GM21529 (cell line): ENCODE measurements around the gene GPR137B.

Experiments
- ATAC-seq: cut with Tn5 transposase; IDR thresholded peaks from one replicate; pipeline ENCODE4 v1.9.1; 2021; ENCODE audit not compliant: unreplicated experiment

GPR137B gene

DNA sequence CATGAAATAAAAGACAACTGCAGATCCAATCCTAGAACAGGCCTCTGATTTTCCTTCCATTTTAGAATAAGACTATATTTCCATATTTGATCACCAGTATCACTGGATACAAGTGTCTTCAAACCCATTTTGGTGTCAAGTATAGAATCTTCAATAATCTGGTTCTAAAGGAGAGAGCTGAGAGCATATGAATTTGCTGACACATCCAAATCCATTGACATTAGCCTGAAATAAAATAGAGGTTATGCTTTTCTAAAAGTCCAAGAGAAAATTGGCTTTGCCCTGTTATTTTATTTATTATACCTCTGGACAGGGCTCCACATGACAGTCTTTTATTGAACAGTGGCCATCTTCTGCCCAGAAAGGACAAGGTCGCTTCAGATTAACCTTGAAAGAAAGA is 110.8 kb downstream of the GPR137B start:
- no peak for ATAC-seq

DNA sequence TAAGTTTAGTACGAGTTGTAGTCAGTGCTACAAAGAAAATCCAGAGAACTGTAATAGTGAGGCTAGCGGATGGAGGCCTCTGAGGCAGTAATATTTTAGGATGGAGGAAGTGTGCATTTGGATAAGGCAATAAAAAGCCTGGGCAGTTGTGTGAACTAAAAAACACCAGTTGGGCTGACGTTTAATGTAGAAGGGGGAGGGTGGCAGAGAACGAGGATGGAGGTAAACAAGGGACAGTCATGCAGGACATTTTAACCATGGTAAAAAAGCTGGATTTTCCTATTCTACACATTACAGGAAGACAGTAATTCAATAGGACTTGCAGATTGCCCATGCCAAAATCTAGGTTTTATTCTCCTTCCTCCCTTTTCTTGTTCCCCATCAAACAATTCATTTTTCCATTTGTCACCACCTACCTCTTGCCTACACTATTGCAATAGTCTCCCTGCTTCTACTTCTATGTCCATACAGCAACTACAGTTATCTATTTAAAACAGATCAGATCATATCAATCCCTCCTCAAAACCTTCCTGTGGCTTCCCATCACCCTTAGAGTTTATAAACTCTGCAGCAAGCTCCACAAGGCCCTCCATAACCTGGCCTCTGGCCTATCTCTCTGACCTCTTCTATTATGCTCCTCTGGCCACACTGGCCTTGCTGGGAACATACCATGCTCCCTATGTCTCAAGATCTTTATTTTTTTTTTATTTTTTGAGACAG is 111.7 kb downstream of the GPR137B start:
- ATAC-seq: no peak

DNA sequence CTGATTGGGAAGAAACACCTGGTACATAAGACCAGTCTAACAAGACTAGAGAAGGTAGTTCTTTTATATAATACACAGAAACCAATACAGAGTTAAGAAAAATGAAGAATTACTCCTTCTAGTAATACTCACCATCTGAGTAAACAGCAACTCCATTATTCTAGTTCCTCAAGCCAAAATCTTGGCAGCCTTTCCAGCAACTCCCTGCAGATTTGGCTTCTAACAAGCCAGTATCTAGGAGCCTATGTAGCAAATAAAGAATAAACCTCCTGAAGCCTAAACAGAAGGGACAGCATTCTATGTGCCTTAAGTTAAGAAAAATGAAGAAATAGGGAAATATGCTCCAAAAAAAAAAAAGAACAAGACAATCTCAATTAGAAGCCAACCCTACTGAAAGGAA is 114.9 kb downstream of the GPR137B start:
- no peak for ATAC-seq

DNA sequence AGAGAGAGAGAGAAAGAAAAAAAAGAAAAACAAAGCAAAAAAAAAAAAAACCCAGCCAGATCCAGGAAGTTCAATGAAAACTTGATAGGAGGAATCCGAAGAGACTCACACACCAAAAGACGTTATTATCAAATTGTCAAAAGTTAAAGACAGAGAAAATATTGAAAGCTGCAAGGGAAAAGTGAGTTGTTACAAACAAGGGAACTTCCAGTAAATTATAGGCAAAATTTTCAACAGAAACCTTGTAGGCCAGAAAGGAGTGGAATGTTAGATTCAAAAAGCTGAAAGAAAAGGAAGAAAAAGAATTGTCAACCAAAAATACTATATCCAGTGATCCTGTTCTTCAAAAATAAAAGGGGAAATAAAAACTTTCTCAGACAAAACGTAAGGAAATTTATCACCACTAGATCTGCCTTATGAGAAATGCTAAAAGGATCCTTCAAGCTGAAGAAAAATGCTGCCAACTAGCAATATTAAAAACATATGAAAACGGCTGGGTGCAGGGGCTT is 115.8 kb downstream of the GPR137B start:
- ATAC-seq: no peak
